ENCODE measurements around the gene MYO10. TPM values are rescaled to one million over a fixed set of nuclear protein-coding genes. Genes with fewer than 3 reads are reported as not detected.

The MYO10 gene
- total and polyA plus RNA-seq, 2 experiments from 2014 or later: 119 to 276 TPM

GRCh38 chr5:16791904-16792597 is 144.0 kb downstream of the MYO10 start (continued):
- TF ChIP-seq ZNF462 (CRISPR knock-in tag; IDR thresholded peaks at IDR 0.05): no peak
- TF ChIP-seq REST (IDR thresholded peaks at IDR 0.05; ENCODE audit: unreplicated experiment): no peak
- no peak for TF ChIP-seq ZNF114 (CRISPR knock-in tag; IDR thresholded peaks at IDR 0.05)
- no peak for TF ChIP-seq STAT1 (IDR thresholded peaks at IDR 0.05; ENCODE audit: unreplicated experiment)
- no peak for TF ChIP-seq ZNF331 (CRISPR knock-in tag; IDR thresholded peaks at IDR 0.05; ENCODE audit: low read depth)
- TF ChIP-seq EZH2phosphoT487 (IDR thresholded peaks at IDR 0.05; ENCODE audit: unreplicated experiment): no peak
- no peak for TF ChIP-seq EZH2 (IDR thresholded peaks at IDR 0.05; ENCODE audit: low read depth, unreplicated experiment)

Measured in GM23338 (cell line).